GM19468 (cell line): ENCODE measurements around the gene FAM78A.
"Not testable (repeated sequence)": the region's sequence is repeated elsewhere in the genome, so short reads cannot be mapped to it uniquely, and the experiment has no call there.

Experiments used
- ATAC-seq: cut with Tn5 transposase; IDR thresholded peaks from one replicate; pipeline ENCODE4 v1.9.1; 2021; ENCODE audit warnings: mild to moderate bottlenecking, moderate library complexity, moderate number of reproducible peaks; ENCODE audit not compliant: unreplicated experiment; ENCODE audit errors: extremely low read depth

The FAM78A gene

GRCh38 chr9:131217331-131218031, 58.8 kb downstream of the FAM78A start:
- ATAC-seq = no peak

- ATAC-seq = no peak
These were observed 59.5 kb downstream of the FAM78A start for GRCh38 chr9:131216806-131217205.

- ATAC-seq = no peak
These were observed 61.4 kb downstream of the FAM78A start for GRCh38 chr9:131214876-131215275.

- no peak for ATAC-seq
These were observed 61.9 kb downstream of the FAM78A start for GRCh38 chr9:131214286-131214856.

GRCh38 chr9:131211920-131212319, 64.4 kb downstream of the FAM78A start:
- not testable (repeated sequence) for ATAC-seq
